HepG2 (cell line): ENCODE data around the gene NUTF2. TPM values are rescaled to one million over a fixed set of nuclear protein-coding genes. Genes with fewer than 3 reads are reported as not detected.

Experiments used
- ATAC-seq: fragments of 200-7000 bp; cut with Tn5 transposase; 3 replicates; pipeline ENCODE4 v1.9.1; 2020; ENCODE audit warnings: mild to moderate bottlenecking, moderate library complexity
- BruUV-seq: library from RNA; stranded (reverse); fragments of 400-500 nt; replicated peaks from 2 replicates; lab custom pipeline; 2021; lab: Mats Ljungman, UMichigan
- CTCF ChIA-PET: fragments of 300-600 bp; formaldehyde crosslinking; extraction: SDS; loops from one replicate; lab custom pipeline; 2021; ENCODE audit warnings: low total read pairs, inconsistent platforms, low intra/inter-chr PET ratio; lab: Yijun Ruan, JAX
- POLR2A ChIA-PET: fragments of 350-600 bp; sonication (Branson Sonifier 250); formaldehyde crosslinking; loops from one replicate; lab custom pipeline; 2020; ENCODE audit warnings: antibody characterized with exemption, inconsistent platforms; lab: Yijun Ruan, JAX
- DNase-seq: peaks from one replicate; pipeline ENCODE4 v3.0.0-alpha.2; 2015; ENCODE audit warnings: low spot score
- FAIRE-seq: peaks from 3 replicates; lab custom pipeline; 2011; peaks lifted over from hg19 to GRCh38; lab: Jason Lieb, UNC
- H2AFZ ChIP-seq: one replicate; pipeline ENCODE4 v1.6.1; 2011; ENCODE audit warnings: low read length, inconsistent platforms
- H3K27ac ChIP-seq: fragments of 300-600 bp; 3 replicates; pipeline ENCODE4 v1.8.0; 2011; ENCODE audit warnings: mixed run types, mild to moderate bottlenecking, mixed read lengths, low read length, inconsistent platforms; ENCODE audit not compliant: insufficient read depth; ENCODE audit errors: extremely low read length
- H3K27me3 ChIP-seq, 2 experiments: fragments of 200-600 bp in 1 of 2; 2 replicates in 1 of 2; 3 replicates in 1 of 2; pipeline versions ENCODE4 v1.6.0 to v1.8.0; 2011; ENCODE audit warnings: low read length in 2 of 2, mild to moderate bottlenecking in 2 of 2, moderate library complexity in 2 of 2, inconsistent platforms in 1 of 2; ENCODE audit not compliant: insufficient read depth in 2 of 2, control insufficient read depth in 1 of 2
- H3K36me3 ChIP-seq, 2 experiments: fragments of 200-600 bp in 1 of 2; replicated peaks in 1 of 2; 2 replicates in 1 of 2; 3 replicates in 1 of 2; pipeline versions ENCODE4 v1.5.1 to v1.8.0; 2011; ENCODE audit warnings: low read length in 2 of 2, inconsistent platforms in 1 of 2; ENCODE audit not compliant: insufficient read depth in 2 of 2, control insufficient read depth in 1 of 2
- H3K4me1 ChIP-seq: 2 replicates; pipeline ENCODE4 v1.5.1; 2012; ENCODE audit warnings: low read length, inconsistent platforms; ENCODE audit not compliant: insufficient read depth
- H3K4me2 ChIP-seq: 2 replicates; pipeline ENCODE4 v1.6.0; 2011; ENCODE audit warnings: low read depth, low read length, inconsistent platforms
- H3K4me3 ChIP-seq, 3 experiments: fragments of 200-600 bp in 1 of 3; sonication (generic), shearing (Covaris generic) in 1 of 3; replicated peaks in 1 of 3; 2 replicates each; pipeline ENCODE4 v1.5.1; 2011 to 2016; ENCODE audit warnings: low read length in 3 of 3, inconsistent platforms in 2 of 3, low read depth in 2 of 3, mild to moderate bottlenecking in 2 of 3, control low read depth in 1 of 3, mixed read lengths in 1 of 3; ENCODE audit not compliant: insufficient read depth in 1 of 3
- H3K79me2 ChIP-seq: one replicate; pipeline ENCODE4 v1.6.1; 2011; ENCODE audit warnings: low read length, inconsistent platforms; ENCODE audit not compliant: insufficient read depth
- H3K9ac ChIP-seq: 2 replicates; pipeline ENCODE4 v1.6.0; 2011; ENCODE audit warnings: mild to moderate bottlenecking, low read depth, low read length, inconsistent platforms; ENCODE audit not compliant: insufficient read depth
- H3K9me3 ChIP-seq: 2 replicates; pipeline ENCODE4 v1.5.1; 2012; ENCODE audit warnings: mild to moderate bottlenecking, low read length
- H4K20me1 ChIP-seq: 2 replicates; pipeline ENCODE4 v1.6.0; 2011; ENCODE audit warnings: inconsistent platforms, mild to moderate bottlenecking, low read length, moderate library complexity; ENCODE audit not compliant: insufficient read depth
- FOXK1 ChIP-seq: sonication (generic); formaldehyde crosslinking; IDR thresholded peaks from 2 replicates; pipeline ENCODE4 v1.4.0; 2020; ENCODE audit warnings: low read depth, missing genetic modification reagents, borderline replicate concordance
- PHF5A ChIP-seq: IDR thresholded peaks from one replicate; pipeline ENCODE4 v1.6.1; 2018; ENCODE audit warnings: low read depth, missing genetic modification reagents; ENCODE audit not compliant: unreplicated experiment
- RBFOX2 ChIP-seq: fragments of 200-400 bp; formaldehyde crosslinking; IDR thresholded peaks from 2 replicates; pipeline ENCODE4 v1.6.1; 2017; ENCODE audit warnings: low read depth, mild to moderate bottlenecking, low read length
- ZBTB7A ChIP-seq: sonication (generic); formaldehyde crosslinking; IDR thresholded peaks from 2 replicates; pipeline ENCODE4 v1.8.0; 2022; ENCODE audit warnings: mild to moderate bottlenecking, missing genetic modification reagents
- ZFP37 ChIP-seq: sonication (generic); formaldehyde crosslinking; IDR thresholded peaks from 2 replicates; pipeline ENCODE4 v1.4.0; 2020; ENCODE audit warnings: missing genetic modification reagents, borderline replicate concordance
- ZNF343 ChIP-seq: sonication (generic); formaldehyde crosslinking; IDR thresholded peaks from 2 replicates; pipeline ENCODE4 v1.4.0; 2020; ENCODE audit warnings: mild to moderate bottlenecking, missing genetic modification reagents
- whole genome bisulfite sequencing: methylation state at CpG from one replicate; pipeline ENCODE4 v1.1.6; 2017; ENCODE audit warnings: low lambda C conversion rate; 5-methylcytosine and 5-hydroxymethylcytosine counted together
- in situ Hi-C: cut with HindIII; loops from 2 replicates; pipeline ENCODE4 v1.10.0; 2017; ENCODE audit warnings: low pct_unique_long_range_greater_than_20kb; ENCODE audit not compliant: extremely low pct_ligation_motif_present
- intact Hi-C: fragments of 100-400 bp; cut with micrococcal nuclease; formaldehyde crosslinking; loops from one replicate; pipeline ENCODE4 v1.10.0; 2022; ENCODE audit not compliant: unreplicated experiment
- polyA plus RNA-seq, 8 experiments: library from polyadenylated mRNA; depleted of rRNA in 3 of 8; stranded (reverse) in 7 of 8; unstranded in 1 of 8; fragments of >200 nt; fragmentation: Illumina TruSeq in 4 of 8; extraction: Trizol in 4 of 8; gene quantifications; 2 replicates each; pipeline versions ENCODE4 v1.2.1 to v1.2.3, GENCODE V29; 2011 to 2016; ENCODE audit warnings: low read depth in 4 of 8, missing spikeins in 1 of 8, mixed read lengths in 1 of 8; ENCODE audit not compliant: insufficient read depth in 1 of 8
- total RNA-seq, 5 experiments: library from RNA; depleted of rRNA; stranded (reverse); fragments of >200 nt; fragmentation: Illumina TruSeq; extraction: Trizol; gene quantifications; 2 replicates each; pipeline ENCODE4 v1.2.3, GENCODE V29; 2016; ENCODE audit warnings: low read depth in 1 of 5

Gene NUTF2
- total and polyA plus RNA-seq, 2 of the 13 experiments (the other 11 are each of a cell fraction or from before 2014, with no cell fraction given), result 168 to 214 TPM

DNA sequence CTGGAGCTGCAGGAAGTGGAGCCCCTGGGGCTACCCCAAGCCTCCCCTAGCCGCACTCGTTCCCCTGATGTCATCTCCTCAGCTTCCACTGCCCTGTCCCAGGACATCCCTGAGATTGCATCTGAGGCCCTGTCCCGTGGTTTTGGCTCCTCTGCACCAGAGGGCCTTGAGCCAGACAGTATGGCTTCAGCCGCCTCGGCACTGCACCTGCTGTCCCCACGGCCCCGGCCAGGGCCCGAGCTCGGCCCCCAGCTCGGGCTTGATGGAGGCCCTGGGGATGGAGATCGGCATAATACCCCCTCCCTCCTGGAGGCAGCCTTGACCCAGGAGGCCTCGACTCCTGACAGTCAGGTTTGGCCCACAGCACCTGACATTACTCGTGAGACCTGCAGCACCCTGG, 33.9 kb downstream of the NUTF2 start:
- Histone ChIP-seq H3K9me3 (no peaks in the 10 kb centered on the region), H3K27me3 (no peaks in the 10 kb centered on the region), H3K4me2 (no peak overlapping the region), H3K4me3 (no peak overlapping the region), H3K4me1 (peaks cover 32% of the 10 kb centered on the region), H3K79me2 (peaks cover 7% of the 10 kb centered on the region), H3K9ac (no peak overlapping the region), H2AFZ (no peak overlapping the region), H3K36me3 (peaks cover 65 to 94% of the 10 kb centered on the region in 2 experiments), H3K27ac (no peak overlapping the region), H4K20me1 (no peaks in the 10 kb centered on the region)
- no peak for FAIRE-seq
- CTCF ChIA-PET, result no interaction called here
- TF ChIP-seq RBFOX2 (0 out of 2 replicates have a peak, but pooled peaks have one; percentile 26), PHF5A (CRISPR knock-in tag) (no peak)
- 98% methylated on average over 13 of the region's 13 CpGs for whole genome bisulfite sequencing
- BruUV-seq, result no TSS peak
- POLR2A ChIA-PET, result interaction anchor here (2.1 kb wide), 1 partner anchor 55 kb away, joined by 5 read pairs; no protein-coding TSS in a partner anchor
- no peak for ATAC-seq
- in situ Hi-C loops, result loop anchor here (10.0 kb wide), 1 partner anchor 164 kb away; no protein-coding TSS in a partner anchor
- no peak for DNase-seq
- intact Hi-C loops, result loop anchor here (5.0 kb wide), 1 partner anchor 162 kb away; no protein-coding TSS in a partner anchor

DNA sequence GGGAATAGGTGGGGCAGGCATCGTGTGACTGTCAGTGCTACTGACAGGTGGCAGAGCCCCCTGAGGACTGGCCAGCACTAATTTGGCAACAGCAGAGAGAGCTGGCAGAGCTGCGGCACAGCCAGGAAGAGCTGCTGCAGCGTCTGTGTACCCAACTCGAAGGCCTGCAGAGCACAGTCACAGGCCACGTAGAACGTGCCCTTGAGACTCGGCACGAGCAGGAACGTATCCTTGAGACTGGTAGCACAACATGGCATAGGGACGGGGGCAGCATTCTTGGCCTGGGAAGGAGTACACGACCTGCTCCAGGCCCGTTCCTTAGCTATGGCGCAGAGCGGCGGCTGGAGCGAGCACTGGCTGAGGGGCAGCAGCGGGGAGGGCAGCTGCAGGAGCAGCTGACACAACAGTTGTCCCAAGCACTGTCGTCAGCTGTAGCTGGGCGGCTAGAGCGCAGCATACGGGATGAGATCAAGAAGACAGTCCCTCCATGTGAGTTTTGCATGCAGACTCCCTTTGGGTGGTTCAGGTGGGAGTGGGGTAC, 35.0 kb downstream of the NUTF2 start:
- Histone ChIP-seq H3K79me2 (no peaks in the 10 kb centered on the region), H4K20me1 (no peaks in the 10 kb centered on the region), H3K4me3 (no peak overlapping the region), H3K27ac (no peak overlapping the region), H2AFZ (no peak overlapping the region), H3K36me3 (peaks cover 58 to 88% of the 10 kb centered on the region in 2 experiments), H3K4me1 (peaks cover 31% of the 10 kb centered on the region), H3K9ac (no peak overlapping the region), H3K9me3 (no peaks in the 10 kb centered on the region), H3K27me3 (no peaks in the 10 kb centered on the region), H3K4me2 (no peak overlapping the region)
- CTCF ChIA-PET, result interaction anchor here (5.3 kb wide), 1 partner anchor 46 kb away, joined by 63 read pairs; no protein-coding TSS in a partner anchor
- in situ Hi-C loops, result loop anchor here (10.0 kb wide), 1 partner anchor 163 kb away; no protein-coding TSS in a partner anchor
- BruUV-seq, result no TSS peak
- ATAC-seq (no peak), DNase-seq (no peak), FAIRE-seq (no peak)
- no peak for TF ChIP-seq ZBTB7A (CRISPR knock-in tag)
- no peak for TF ChIP-seq ZFP37 (CRISPR knock-in tag)
- no peak for TF ChIP-seq FOXK1 (CRISPR knock-in tag)
- TF ChIP-seq RBFOX2, result 0 out of 2 replicates have a peak, but pooled peaks have one; percentile 13
- TF ChIP-seq ZNF343, result no peak
- POLR2A ChIA-PET, result interaction anchor here (2.1 to 3.3 kb wide), 3 partner anchors 11 to 61 kb away, joined by 5 to 22 read pairs (median 12); partner anchors contain the start of genes LCAT and PSKH1
- WGBS, result 95% methylated on average over 20 of the region's 21 CpGs
- intact Hi-C loops, result loop anchor here (5.0 kb wide), 1 partner anchor 161 kb away; no protein-coding TSS in a partner anchor
